K562 (cell line): ENCODE data around the gene NAT8. TPM values are rescaled to one million over a fixed set of nuclear protein-coding genes. Genes with fewer than 3 reads are reported as not detected.
A peak's percentile ranks its signal among the peaks of the same experiment; 100 is the strongest.
"Not testable (repeated sequence)": the region's sequence is repeated elsewhere in the genome, so short reads cannot be mapped to it uniquely, and the experiment has no call there.

ENCODE experiments used
- ATAC-seq: fragments of 200-7000 bp; cut with Tn5 transposase; 3 replicates; pipeline ENCODE4 v1.9.1; 2020; ENCODE audit warnings: moderate library complexity
- BruUV-seq: library from RNA; stranded (reverse); fragments of 400-500 nt; replicated peaks from 2 replicates; lab custom pipeline; 2021; lab: Mats Ljungman, UMichigan
- CTCF ChIA-PET: fragments of 300-600 bp; formaldehyde crosslinking; extraction: SDS; loops from one replicate; lab custom pipeline; 2021; ENCODE audit warnings: low intra/inter-chr PET ratio; lab: Yijun Ruan, JAX
- POLR2A ChIA-PET: fragments of 300-600, 350-650 bp; sonication (Branson Sonifier 250); formaldehyde crosslinking; extraction: SDS; loops from one replicate; lab custom pipeline; 2021; ENCODE audit warnings: antibody characterized with exemption, inconsistent platforms; lab: Yijun Ruan, JAX
- DNase-seq, 4 experiments: peaks; one replicate each; pipeline versions ENCODE4 v3.0.0 to v3.0.0-alpha.2; 2011 to 2018; ENCODE audit warnings: low spot score in 3 of 4, mixed read lengths in 3 of 4; ENCODE audit errors: extremely low read depth in 1 of 4
- FAIRE-seq: peaks from 2 replicates; lab custom pipeline; 2011; peaks lifted over from hg19 to GRCh38; lab: Jason Lieb, UNC
- H2AFZ ChIP-seq: 2 replicates; pipeline ENCODE4 v1.6.0; 2011; ENCODE audit warnings: low read depth, low read length, control low read depth, inconsistent platforms
- H3K27ac ChIP-seq: fragments of 200-600 bp; 3 replicates; pipeline ENCODE4 v1.8.0; 2011; ENCODE audit warnings: low read depth, mild to moderate bottlenecking, control low read depth, inconsistent platforms, low read length, moderate library complexity, mixed read lengths; ENCODE audit errors: extremely low read depth
- H3K27me3 ChIP-seq, 2 experiments: fragments of 300-600 bp in 1 of 2; 2 replicates in 1 of 2; 3 replicates in 1 of 2; pipeline versions ENCODE4 v1.6.0 to v1.8.0; 2011; ENCODE audit warnings: inconsistent platforms in 2 of 2, low read length in 2 of 2, mild to moderate bottlenecking in 1 of 2, mixed read lengths in 1 of 2, moderate library complexity in 1 of 2; ENCODE audit not compliant: control insufficient read depth in 2 of 2, insufficient read depth in 2 of 2
- H3K36me3 ChIP-seq: fragments of 300-600 bp; 3 replicates; pipeline ENCODE4 v1.8.0; 2011; ENCODE audit warnings: mild to moderate bottlenecking, low read length, inconsistent platforms; ENCODE audit not compliant: control insufficient read depth, insufficient read depth
- H3K4me1 ChIP-seq, 2 experiments: fragments of 200-600 bp in 1 of 2; replicated peaks in 1 of 2; 2 replicates in 1 of 2; 3 replicates in 1 of 2; pipeline versions ENCODE4 v1.5.1 to v1.8.0; 2011; ENCODE audit warnings: inconsistent platforms in 2 of 2, low read length in 2 of 2, mild to moderate bottlenecking in 1 of 2, mixed read lengths in 1 of 2, moderate library complexity in 1 of 2; ENCODE audit not compliant: control insufficient read depth in 2 of 2, insufficient read depth in 2 of 2
- H3K4me2 ChIP-seq: 2 replicates; pipeline ENCODE4 v1.6.1; 2011; ENCODE audit warnings: low read length, control low read depth, inconsistent platforms, mixed read lengths; ENCODE audit not compliant: insufficient read depth
- H3K4me3 ChIP-seq: fragments of 200-600 bp; sonication (generic), shearing (Covaris generic); 2 replicates; pipeline ENCODE4 v1.5.1; 2016; ENCODE audit warnings: control low read depth, inconsistent platforms
- H3K79me2 ChIP-seq: fragments of 200-600 bp; 3 replicates; pipeline ENCODE4 v1.8.0; 2011; ENCODE audit warnings: low read length, inconsistent platforms; ENCODE audit not compliant: control insufficient read depth, insufficient read depth
- H3K9ac ChIP-seq, 2 experiments: 2 replicates each; pipeline versions ENCODE4 v1.6.0 to v1.6.1; 2011; ENCODE audit warnings: low read depth in 2 of 2, low read length in 2 of 2, control low read depth in 1 of 2, inconsistent platforms in 1 of 2, mild to moderate bottlenecking in 1 of 2, mixed read lengths in 1 of 2; ENCODE audit not compliant: insufficient read depth in 1 of 2
- H3K9me1 ChIP-seq: one replicate; pipeline ENCODE4 v1.6.0; 2011; ENCODE audit warnings: inconsistent platforms, mild to moderate bottlenecking, low read length, moderate library complexity; ENCODE audit not compliant: control insufficient read depth, insufficient read depth
- H3K9me3 ChIP-seq: replicated peaks from 2 replicates; pipeline ENCODE4 v1.5.1; 2011; ENCODE audit warnings: low read depth, low read length, inconsistent platforms; ENCODE audit not compliant: control insufficient read depth, insufficient read depth
- H4K20me1 ChIP-seq: replicated peaks from 2 replicates; pipeline ENCODE4 v1.6.1; 2011; ENCODE audit warnings: low read length, inconsistent platforms, mixed read lengths; ENCODE audit not compliant: control insufficient read depth, insufficient read depth
- ZBTB17 ChIP-seq: fragments of 450-650 bp; formaldehyde crosslinking; IDR thresholded peaks from 2 replicates; pipeline ENCODE4 v1.4.0; 2020; ENCODE audit warnings: mild to moderate bottlenecking
- ZFP36 ChIP-seq: fragments of 150-350 bp; IDR thresholded peaks from 2 replicates; pipeline ENCODE4 v1.6.1; 2018; ENCODE audit warnings: low read length, low read depth; ENCODE audit not compliant: partially characterized antibody
- WGBS: fragments of 100-300 bp; shearing (Covaris generic); methylation state at CpG from one replicate; pipeline ENCODE4 v1.1.6; 2016; ENCODE audit warnings: low coverage, mixed read lengths; ENCODE audit not compliant: insufficient coverage; ENCODE audit errors: missing lambda C conversion rate; 5-methylcytosine and 5-hydroxymethylcytosine counted together
- in situ Hi-C: fragments of 300-500 bp; cut with MboI; formaldehyde crosslinking; loops from 4 replicates; pipeline ENCODE4 v1.15.0; 2018; ENCODE audit warnings: inconsistent platforms, mixed read lengths
- intact Hi-C: fragments of 100-400 bp; cut with micrococcal nuclease; formaldehyde crosslinking; loops from 2 replicates; pipeline ENCODE4 v1.14.2; 2022
- polyA plus RNA-seq, 8 experiments: library from polyadenylated mRNA; depleted of rRNA in 4 of 8; stranded (reverse) in 5 of 8; unstranded in 3 of 8; fragments of >200 nt; fragmentation: Nextera tagmentation in 2 of 8; fragmentation: Illumina TruSeq in 1 of 8; extraction: Ambion mirVana in 2 of 8; extraction: Trizol in 1 of 8; gene quantifications; 2 replicates each; pipeline versions ENCODE4 v1.2.1 to v1.2.3, GENCODE V29; 2011 to 2014; ENCODE audit warnings: inconsistent platforms in 1 of 8, missing spikeins in 1 of 8
- total RNA-seq, 7 experiments: library from RNA; depleted of rRNA in 6 of 7; stranded (reverse); fragments of >200 nt in 6 of 7; fragmentation: Illumina TruSeq in 2 of 7; extraction: Trizol in 2 of 7; gene quantifications; 2 replicates each; pipeline versions ENCODE4 v1.2.1 to v1.2.3, GENCODE V29; 2011 to 2021; ENCODE audit warnings: low replicate concordance in 1 of 7

Gene NAT8
- total and polyA plus RNA-seq, 9 of the 15 experiments (the other 6 are each of a cell fraction or from before 2014, with no cell fraction given) = not detected

DNA sequence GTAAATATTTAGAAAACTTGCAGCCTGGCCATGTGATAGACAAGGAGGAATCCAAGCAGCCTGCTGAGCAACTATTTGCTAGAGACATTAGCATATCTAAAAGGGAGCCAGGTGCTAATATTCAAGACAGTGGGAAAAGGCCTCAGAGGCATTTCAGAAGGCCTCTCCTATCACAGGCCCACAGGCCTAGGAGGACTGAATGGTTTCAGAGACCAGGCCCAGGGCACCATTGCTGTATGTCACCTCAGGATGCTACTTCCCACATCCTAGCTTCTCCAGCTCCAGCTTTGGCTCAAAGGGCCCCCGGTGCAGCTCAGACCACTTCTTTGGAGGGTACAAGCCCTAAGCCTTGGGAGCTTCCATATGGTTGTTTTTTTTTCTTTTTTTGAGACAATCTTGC lies 3.8 kb downstream of the NAT8 start:
- in situ Hi-C loops (no loop called here), intact Hi-C loops (no loop called here)
- no peak for FAIRE-seq
- no peak overlapping the region for H2AFZ ChIP-seq
- no peaks in the 10 kb centered on the region for H3K4me1 ChIP-seq
- POLR2A ChIA-PET = no interaction called here
- H3K79me2 ChIP-seq = no peaks in the 10 kb centered on the region
- peaks cover 10 to 25% of the 10 kb centered on the region in 2 experiments; a peak in 4 of 5 replicates for H3K27me3 ChIP-seq
- H3K36me3 ChIP-seq = no peaks in the 10 kb centered on the region
- H3K4me2 ChIP-seq = no peak overlapping the region
- H3K27ac ChIP-seq = no peak overlapping the region
- no peak for ATAC-seq
- TF ChIP-seq ZFP36 (peak; percentile 65), ZBTB17 (no peak)
- no peak overlapping the region for H3K4me3 ChIP-seq
- BruUV-seq = no TSS peak
- CTCF ChIA-PET = no interaction called here
- H4K20me1 ChIP-seq = no peaks in the 10 kb centered on the region
- no peak overlapping the region for H3K9ac ChIP-seq
- no peaks in the 10 kb centered on the region for H3K9me1 ChIP-seq
- 0% methylated on average over 1 of the region's 1 CpG for WGBS
- H3K9me3 ChIP-seq = no peaks in the 10 kb centered on the region; the same call in 1 of the 2 replicates
- no peak for DNase-seq

DNA sequence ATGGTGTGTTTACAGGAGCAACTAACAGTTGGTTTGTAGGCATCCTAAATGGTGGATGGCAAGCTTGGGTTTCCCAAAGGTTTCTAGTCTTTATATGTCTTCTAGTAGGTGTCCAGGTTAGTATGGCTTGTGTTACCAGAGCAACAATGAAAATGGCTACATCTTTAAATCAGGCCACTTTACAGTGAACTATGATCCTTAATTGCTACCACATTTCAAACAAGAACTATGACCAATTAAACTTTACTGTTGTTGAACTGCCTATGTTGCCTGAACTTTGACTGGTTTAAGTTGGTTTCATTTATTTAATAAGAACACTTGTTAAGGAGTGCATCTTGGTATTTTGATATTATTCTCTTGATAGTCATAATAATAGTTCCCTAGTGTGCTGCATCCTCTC lies 5.2 kb downstream of the NAT8 start:
- BruUV-seq, POLR2A ChIA-PET, H3K36me3 ChIP-seq, H3K4me3 ChIP-seq, H3K9me3 ChIP-seq, ATAC-seq, H3K79me2 ChIP-seq, H3K4me2 ChIP-seq, H3K9me1 ChIP-seq, FAIRE-seq, in situ Hi-C loops, H3K27ac ChIP-seq, H3K4me1 ChIP-seq, DNase-seq, intact Hi-C loops, CTCF ChIA-PET, H3K9ac ChIP-seq, H2AFZ ChIP-seq, H4K20me1 ChIP-seq: not testable (repeated sequence)
- H3K27me3 ChIP-seq = peaks cover 5 to 16% of the 10 kb centered on the region in 2 experiments; a peak in 3 of 5 replicates
